H9 (cell line): ENCODE data around the gene IGSF1. TPM values are rescaled to one million over a fixed set of nuclear protein-coding genes. Genes with fewer than 3 reads are reported as not detected.

Experiments used
- DNase-seq: peaks from one replicate; pipeline ENCODE4 v3.0.0-alpha.2; 2017
- H2AFZ ChIP-seq: one replicate; pipeline ENCODE4 v1.6.1; 2013; ENCODE audit warnings: mild to moderate bottlenecking, low read length, control low read depth, moderate library complexity
- H2AK5ac ChIP-seq: 2 replicates; pipeline ENCODE4 v1.6.1; 2013; ENCODE audit warnings: low read length, control low read depth, mixed read lengths; ENCODE audit not compliant: insufficient read length
- H2BK120ac ChIP-seq: one replicate; pipeline ENCODE4 v1.6.1; 2013; ENCODE audit warnings: low read depth, mild to moderate bottlenecking, low read length, control low read depth, inconsistent platforms; ENCODE audit not compliant: poor library complexity, severe bottlenecking
- H2BK12ac ChIP-seq: 2 replicates; pipeline ENCODE4 v1.6.1; 2013; ENCODE audit warnings: low read length, control low read depth, mixed read lengths, low read depth; ENCODE audit not compliant: insufficient read length
- H2BK15ac ChIP-seq: 2 replicates; pipeline ENCODE4 v1.6.1; 2013; ENCODE audit warnings: low read depth, low read length, control low read depth
- H2BK20ac ChIP-seq: one replicate; pipeline ENCODE4 v1.6.1; 2013; ENCODE audit warnings: low read depth, mild to moderate bottlenecking, low read length, control low read depth, inconsistent platforms; ENCODE audit not compliant: poor library complexity, severe bottlenecking
- H2BK5ac ChIP-seq: 2 replicates; pipeline ENCODE4 v1.6.1; 2013; ENCODE audit warnings: low read length, control low read depth, mixed read lengths; ENCODE audit not compliant: insufficient read length
- H3K14ac ChIP-seq: 2 replicates; pipeline ENCODE4 v1.6.1; 2013; ENCODE audit warnings: low read length, control low read depth; ENCODE audit not compliant: insufficient read depth
- H3K18ac ChIP-seq: 2 replicates; pipeline ENCODE4 v1.6.1; 2013; ENCODE audit warnings: low read depth, mild to moderate bottlenecking, mixed read lengths, low read length, control low read depth; ENCODE audit not compliant: insufficient read length
- H3K23ac ChIP-seq: 2 replicates; pipeline ENCODE4 v1.6.1; 2013; ENCODE audit warnings: low read length, control low read depth, mixed read lengths, low read depth; ENCODE audit not compliant: insufficient read length
- H3K23me2 ChIP-seq: 2 replicates; pipeline ENCODE4 v1.6.1; 2013; ENCODE audit warnings: low read depth, mild to moderate bottlenecking, mixed read lengths, low read length, control low read depth; ENCODE audit not compliant: insufficient read length, poor library complexity, severe bottlenecking
- H3K27ac ChIP-seq: 2 replicates; pipeline ENCODE4 v1.5.1; 2013; ENCODE audit warnings: low read length, control low read depth, mixed read lengths, low read depth; ENCODE audit not compliant: insufficient read length
- H3K27me3 ChIP-seq: 2 replicates; pipeline ENCODE4 v1.6.1; 2013; ENCODE audit warnings: low read length, control low read depth, inconsistent platforms; ENCODE audit not compliant: insufficient read depth
- H3K4ac ChIP-seq: 2 replicates; pipeline ENCODE4 v1.6.1; 2013; ENCODE audit warnings: low read depth, mild to moderate bottlenecking, control low read depth, inconsistent platforms, low read length, moderate library complexity
- H3K4me1 ChIP-seq: 2 replicates; pipeline ENCODE4 v1.6.1; 2013; ENCODE audit warnings: low read length, control low read depth, inconsistent platforms; ENCODE audit not compliant: insufficient read depth
- H3K4me2 ChIP-seq: 2 replicates; pipeline ENCODE4 v1.6.1; 2013; ENCODE audit warnings: low read length, control low read depth, mixed read lengths; ENCODE audit not compliant: insufficient read length, insufficient read depth
- H3K56ac ChIP-seq: 2 replicates; pipeline ENCODE4 v1.6.1; 2013; ENCODE audit warnings: low read depth, mild to moderate bottlenecking, mixed read lengths, low read length, control low read depth; ENCODE audit not compliant: insufficient read length
- H3K79me1 ChIP-seq: 2 replicates; pipeline ENCODE4 v1.6.1; 2013; ENCODE audit warnings: low read depth, mild to moderate bottlenecking, moderate library complexity, low read length, control low read depth, inconsistent platforms; ENCODE audit not compliant: insufficient read depth, poor library complexity, severe bottlenecking
- H3K79me2 ChIP-seq: 2 replicates; pipeline ENCODE4 v1.6.1; 2013; ENCODE audit warnings: low read length, control low read depth, inconsistent platforms; ENCODE audit not compliant: insufficient read depth
- H3K9ac ChIP-seq: 2 replicates; pipeline ENCODE4 v1.6.1; 2013; ENCODE audit warnings: low read length, control low read depth, mixed read lengths; ENCODE audit not compliant: insufficient read length; ENCODE audit errors: extremely low read depth
- H3K9me3 ChIP-seq: one replicate; pipeline ENCODE4 v1.6.1; 2013; ENCODE audit warnings: low read depth, low read length, inconsistent platforms; ENCODE audit not compliant: control insufficient read depth
- H3T11ph ChIP-seq: one replicate; pipeline ENCODE4 v1.6.1; 2013; ENCODE audit warnings: mild to moderate bottlenecking, low read length, control low read depth, inconsistent platforms
- H4K20me1 ChIP-seq: one replicate; pipeline ENCODE4 v1.6.1; 2013; ENCODE audit not compliant: control insufficient read depth, insufficient read length, insufficient read depth
- H4K5ac ChIP-seq: 2 replicates; pipeline ENCODE4 v1.6.1; 2013; ENCODE audit warnings: low read depth, mild to moderate bottlenecking, mixed read lengths, low read length, control low read depth; ENCODE audit not compliant: insufficient read length
- H4K8ac ChIP-seq: replicated peaks from 2 replicates; pipeline ENCODE4 v1.6.1; 2013; ENCODE audit warnings: low read length, control low read depth, mixed read lengths, low read depth; ENCODE audit not compliant: insufficient read length
- H4K91ac ChIP-seq: 2 replicates; pipeline ENCODE4 v1.6.1; 2013; ENCODE audit warnings: low read depth, mild to moderate bottlenecking, moderate library complexity, mixed read lengths, low read length, control low read depth; ENCODE audit not compliant: insufficient read length
- H3K27ac Mint-ChIP-seq, 3 experiments: 2 replicates in 2 of 3; 3 replicates in 1 of 3; pipeline ENCODE4 v1.8.0; 2020 to 2021; ENCODE audit warnings: mixed read lengths in 3 of 3, mild to moderate bottlenecking in 1 of 3, moderate library complexity in 1 of 3
- H3K27me3 Mint-ChIP-seq: 2 replicates; pipeline ENCODE4 v1.8.0; 2021; ENCODE audit warnings: low read depth, mild to moderate bottlenecking, moderate library complexity, mixed read lengths
- H3K36me3 Mint-ChIP-seq, 3 experiments: 2 replicates in 2 of 3; 3 replicates in 1 of 3; pipeline ENCODE4 v1.8.0; 2020 to 2021; ENCODE audit warnings: low read depth in 3 of 3, mixed read lengths in 3 of 3; ENCODE audit not compliant: insufficient read depth in 1 of 3
- H3K4me1 Mint-ChIP-seq, 2 experiments: 2 replicates each; pipeline ENCODE4 v1.8.0; 2020; ENCODE audit warnings: mixed read lengths in 2 of 2
- H3K4me3 Mint-ChIP-seq, 2 experiments: 2 replicates in 1 of 2; 3 replicates in 1 of 2; pipeline ENCODE4 v1.8.0; 2020 to 2021; ENCODE audit warnings: mild to moderate bottlenecking in 2 of 2, mixed read lengths in 2 of 2, moderate library complexity in 1 of 2
- H3K9me3 Mint-ChIP-seq, 2 experiments: 2 replicates in 1 of 2; 3 replicates in 1 of 2; pipeline ENCODE4 v1.8.0; 2020; ENCODE audit warnings: mild to moderate bottlenecking in 2 of 2, mixed read lengths in 2 of 2, moderate library complexity in 1 of 2
- CTCF ChIP-seq: fragments of 200-600 bp; sonication (generic); conservative IDR thresholded peaks from 3 replicates; pipeline ENCODE4 v1.8.0; 2021; ENCODE audit warnings: antibody characterized with exemption, mild to moderate bottlenecking
- WGBS: extraction: QIAGEN DNeasy Blood & Tissue Kit; methylation state at CpG from one replicate; pipeline ENCODE4 v1.1.7; 2013; ENCODE audit warnings: missing lambda C conversion rate, low lambda C conversion rate, mixed read lengths; ENCODE audit not compliant: insufficient read length; ENCODE audit errors: extremely low coverage; 5-methylcytosine and 5-hydroxymethylcytosine counted together
- total RNA-seq: library from RNA; stranded (reverse); gene quantifications from 2 replicates; pipeline ENCODE4 v1.2.1, GENCODE V29; 2021

Gene IGSF1
- total RNA-seq, 1 experiment from 2014 or later: 12.5 TPM

DNA sequence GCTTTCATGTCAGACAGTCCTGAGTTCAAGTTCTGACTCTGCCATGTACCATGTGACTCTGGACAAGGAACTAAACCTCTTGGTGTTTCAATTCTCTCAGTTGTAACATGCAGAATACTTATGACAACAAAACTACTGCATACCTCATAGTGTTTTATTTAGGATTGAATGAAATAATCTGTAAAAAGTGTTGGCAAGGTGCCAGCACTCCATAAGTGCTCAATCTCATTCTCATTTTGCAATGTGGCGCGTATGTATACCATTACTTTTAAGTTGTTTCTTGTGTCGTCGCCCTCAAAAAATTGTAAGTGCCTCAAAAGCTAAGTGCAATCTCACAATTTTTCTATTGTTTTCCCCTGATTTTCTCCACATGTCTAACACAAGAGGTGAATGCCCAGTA, 62.5 kb downstream of the IGSF1 start:
- Histone ChIP-seq H3K14ac (no peak overlapping the region), H3K4ac (no peak overlapping the region), H2BK15ac (no peak overlapping the region), H3K79me1 (no peaks in the 10 kb centered on the region), H3K27me3 (no peaks in the 10 kb centered on the region), H3K79me2 (no peaks in the 10 kb centered on the region), H3K18ac (no peak overlapping the region), H4K20me1 (no peaks in the 10 kb centered on the region), H3K4me2 (no peak overlapping the region), H3K4me1 (no peaks in the 10 kb centered on the region; the same call in 1 of the 2 replicates), H4K5ac (no peak overlapping the region), H3K27ac (no peak overlapping the region), H3K23me2 (no peaks in the 10 kb centered on the region), H2AFZ (no peak overlapping the region), H2BK5ac (no peak overlapping the region), H2BK120ac (no peak overlapping the region), H3K9me3 (no peaks in the 10 kb centered on the region), H2BK12ac (no peak overlapping the region), H2AK5ac (no peak overlapping the region), H3T11ph (no peak overlapping the region), H4K91ac (no peak overlapping the region), H2BK20ac (no peak overlapping the region), H3K9ac (no peak overlapping the region), H4K8ac (no peak overlapping the region), H3K56ac (no peak overlapping the region), H3K23ac (no peak overlapping the region)
- WGBS: no CpG with 5 or more reads among the region's 4 CpGs
- no peak for DNase-seq
- no peaks in the 10 kb centered on the region for H3K9me3 Mint-ChIP-seq
- H3K27ac Mint-ChIP-seq: no peak overlapping the region
- TF ChIP-seq CTCF: no peak
- peaks cover 3% of the 10 kb centered on the region; the same call in 1 of the 2 replicates for H3K27me3 Mint-ChIP-seq
- no peak overlapping the region for H3K4me3 Mint-ChIP-seq
- peaks cover 10 to 20% of the 10 kb centered on the region in 2 experiments for H3K4me1 Mint-ChIP-seq
- no peaks in the 10 kb centered on the region; a peak in 1 of 7 replicates for H3K36me3 Mint-ChIP-seq
